ENCODE measurements around the gene THBS1.

Gene THBS1

DNA sequence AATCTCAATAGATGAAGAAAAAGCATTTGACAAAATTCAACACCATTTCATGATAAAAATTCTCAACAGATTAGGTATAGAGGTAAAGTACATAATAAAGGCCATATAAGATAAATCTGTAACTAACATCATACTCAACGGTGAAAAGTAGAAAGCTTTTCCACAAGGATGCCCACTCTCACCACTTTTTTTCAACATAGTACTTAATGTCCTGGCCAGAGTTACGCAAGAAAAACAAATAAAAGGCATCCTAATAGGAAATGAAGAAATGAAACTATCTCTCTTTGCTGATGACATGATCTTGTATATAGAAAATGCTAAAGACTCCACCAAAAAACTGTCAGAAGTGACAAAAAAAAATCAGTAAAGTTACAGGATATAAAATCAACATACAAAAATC, 33.0 kb downstream of the THBS1 start:
- no peaks in the 10 kb centered on the region for H3K27me3 ChIP-seq (ENCODE audit: low read length)
- no peak overlapping the region for H3K9ac ChIP-seq (ENCODE audit: low read length)
- H3F3A ChIP-seq (ENCODE audit: insufficient read depth): no peaks in the 10 kb centered on the region
- H3K79me2 ChIP-seq (ENCODE audit: insufficient read depth, low read length): no peaks in the 10 kb centered on the region
- H3K27ac ChIP-seq (ENCODE audit: low read depth, low read length): no peak overlapping the region
- H3K36me3 ChIP-seq (ENCODE audit: low read length): no peaks in the 10 kb centered on the region
- 0 out of 2 replicates have a peak, but pooled peaks cover 4% of the 10 kb centered on the region for H3K9me3 ChIP-seq (ENCODE audit: insufficient read depth, low read length)
- no peaks in the 10 kb centered on the region for H4K20me1 ChIP-seq (ENCODE audit: low read depth, low read length)
- no peak overlapping the region for H3K4me2 ChIP-seq (ENCODE audit: low read depth, low read length, poor library complexity, severe bottlenecking)
- no peak overlapping the region for H2AFZ ChIP-seq (ENCODE audit: low read depth, low read length, severe bottlenecking)
- no peak overlapping the region for H3K4me3 ChIP-seq (ENCODE audit: insufficient read depth, low read length, poor library complexity, severe bottlenecking)
- H3K9me2 ChIP-seq (replicated peaks; ENCODE audit: insufficient read depth, low read length): no peaks in the 10 kb centered on the region
- TF ChIP-seq EZH2phosphoT487 (conservative IDR thresholded peaks at IDR 0.05; ENCODE audit: low read length): no peak
- TF ChIP-seq, protein P1, sequence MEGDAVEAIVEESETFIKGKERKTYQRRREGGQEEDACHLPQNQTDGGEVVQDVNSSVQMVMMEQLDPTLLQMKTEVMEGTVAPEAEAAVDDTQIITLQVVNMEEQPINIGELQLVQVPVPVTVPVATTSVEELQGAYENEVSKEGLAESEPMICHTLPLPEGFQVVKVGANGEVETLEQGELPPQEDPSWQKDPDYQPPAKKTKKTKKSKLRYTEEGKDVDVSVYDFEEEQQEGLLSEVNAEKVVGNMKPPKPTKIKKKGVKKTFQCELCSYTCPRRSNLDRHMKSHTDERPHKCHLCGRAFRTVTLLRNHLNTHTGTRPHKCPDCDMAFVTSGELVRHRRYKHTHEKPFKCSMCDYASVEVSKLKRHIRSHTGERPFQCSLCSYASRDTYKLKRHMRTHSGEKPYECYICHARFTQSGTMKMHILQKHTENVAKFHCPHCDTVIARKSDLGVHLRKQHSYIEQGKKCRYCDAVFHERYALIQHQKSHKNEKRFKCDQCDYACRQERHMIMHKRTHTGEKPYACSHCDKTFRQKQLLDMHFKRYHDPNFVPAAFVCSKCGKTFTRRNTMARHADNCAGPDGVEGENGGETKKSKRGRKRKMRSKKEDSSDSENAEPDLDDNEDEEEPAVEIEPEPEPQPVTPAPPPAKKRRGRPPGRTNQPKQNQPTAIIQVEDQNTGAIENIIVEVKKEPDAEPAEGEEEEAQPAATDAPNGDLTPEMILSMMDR (IDR thresholded peaks at IDR 0.05; ENCODE audit: insufficient read depth, low read length, poor library complexity, severe bottlenecking): no peak

DNA sequence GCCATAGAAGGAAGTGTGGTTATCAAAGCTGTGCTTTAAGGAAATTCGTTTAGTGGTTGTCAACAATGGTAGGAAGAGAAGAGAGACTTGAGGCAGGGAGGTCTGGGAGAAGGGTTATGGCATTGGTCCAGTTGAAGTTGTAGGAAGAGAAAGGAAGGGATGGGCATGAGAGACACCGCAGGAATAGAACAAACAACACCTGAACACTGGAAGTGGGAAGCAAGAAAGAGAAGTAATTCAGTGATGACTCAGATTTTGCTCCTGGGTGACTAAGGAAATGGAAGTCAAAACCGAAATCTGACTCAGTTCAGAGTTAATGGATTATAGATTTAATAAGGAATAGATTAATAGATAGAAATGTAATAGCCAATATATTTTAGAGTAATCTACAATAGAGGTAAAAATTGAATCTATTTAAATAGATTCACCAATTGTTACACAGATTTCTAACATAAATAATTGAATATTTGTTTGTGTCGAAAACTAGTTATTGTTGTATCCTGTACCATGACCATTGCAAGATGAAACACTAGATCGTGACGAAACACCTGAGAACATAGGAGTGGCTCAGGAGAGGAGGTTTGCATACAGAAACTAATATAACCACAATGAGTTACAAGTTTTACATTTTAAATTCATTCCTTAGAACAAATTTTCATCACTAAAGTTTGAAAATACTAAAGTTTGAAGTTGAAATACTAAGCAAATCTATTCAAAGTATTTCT, 36.0 kb downstream of the THBS1 start:
- Histone ChIP-seq H3K4me2 (ENCODE audit: low read depth, low read length, poor library complexity, severe bottlenecking) (no peak overlapping the region), H3K9ac (ENCODE audit: low read length) (no peak overlapping the region)

DNA sequence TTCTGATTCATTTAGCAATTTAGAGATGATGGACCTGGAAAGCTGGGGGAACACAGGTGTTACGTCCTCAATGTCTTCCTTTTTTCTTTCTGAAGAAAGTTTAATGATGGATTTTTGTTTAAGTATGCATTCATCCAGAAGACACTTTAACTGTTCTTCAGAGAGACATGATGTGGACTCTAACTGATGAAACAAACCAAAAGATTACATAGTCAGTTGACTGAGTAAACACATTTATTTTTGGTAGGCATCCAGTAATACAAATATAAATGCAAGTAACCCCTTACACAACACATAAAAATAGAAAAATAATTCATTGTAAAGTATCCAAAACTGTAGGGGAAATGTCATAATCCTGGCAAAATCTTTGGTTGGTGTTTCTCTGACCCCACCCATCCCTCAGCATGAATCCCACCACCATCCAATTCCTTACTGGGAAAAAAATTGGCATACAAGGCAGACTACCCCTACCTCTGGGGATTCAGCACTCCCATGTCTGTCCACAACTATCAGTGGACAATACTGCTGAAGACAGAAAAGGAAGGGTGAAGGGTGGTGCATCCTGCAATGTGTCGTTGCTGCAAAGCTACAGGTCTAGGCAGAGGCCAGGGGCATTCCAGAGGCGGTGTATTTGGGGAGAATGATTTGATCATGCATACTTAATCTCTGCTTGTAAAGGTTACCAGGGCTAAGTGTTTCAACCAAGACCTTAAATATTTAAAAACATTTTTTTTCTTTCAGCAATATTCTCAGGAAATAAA, 37.4 kb downstream of the THBS1 start:
- Histone ChIP-seq H3K4me2 (ENCODE audit: low read depth, low read length, poor library complexity, severe bottlenecking) (no peak overlapping the region), H2AFZ (ENCODE audit: low read depth, low read length, severe bottlenecking) (no peak overlapping the region), H3K9ac (ENCODE audit: low read length) (no peak overlapping the region)

More for the DNA sequence above, 36.0 kb downstream of the THBS1 start:
- Histone ChIP-seq H2AFZ (ENCODE audit: low read depth, low read length, severe bottlenecking) (no peak overlapping the region), H3F3A (ENCODE audit: insufficient read depth) (no peaks in the 10 kb centered on the region), H3K9me2 (replicated peaks; ENCODE audit: insufficient read depth, low read length) (no peaks in the 10 kb centered on the region), H3K9me3 (ENCODE audit: insufficient read depth, low read length) (no peaks in the 10 kb centered on the region), H3K4me3 (ENCODE audit: insufficient read depth, low read length, poor library complexity, severe bottlenecking) (no peak overlapping the region), H3K27ac (ENCODE audit: low read depth, low read length) (no peak overlapping the region), H3K36me3 (ENCODE audit: low read length) (no peaks in the 10 kb centered on the region), H3K27me3 (ENCODE audit: low read length) (no peaks in the 10 kb centered on the region), H3K79me2 (ENCODE audit: insufficient read depth, low read length) (no peaks in the 10 kb centered on the region), H4K20me1 (ENCODE audit: low read depth, low read length) (no peaks in the 10 kb centered on the region)
- TF ChIP-seq, protein P1 (IDR thresholded peaks at IDR 0.05; ENCODE audit: insufficient read depth, low read length, poor library complexity, severe bottlenecking): no peak
- no peak for TF ChIP-seq EZH2phosphoT487 (conservative IDR thresholded peaks at IDR 0.05; ENCODE audit: low read length)

More for the DNA sequence above, 37.4 kb downstream of the THBS1 start:
- no peak for TF ChIP-seq EZH2phosphoT487 (conservative IDR thresholded peaks at IDR 0.05; ENCODE audit: low read length)
- TF ChIP-seq, protein P1 (IDR thresholded peaks at IDR 0.05; ENCODE audit: insufficient read depth, low read length, poor library complexity, severe bottlenecking): no peak
- Histone ChIP-seq H3K9me3 (ENCODE audit: insufficient read depth, low read length) (no peaks in the 10 kb centered on the region), H3K79me2 (ENCODE audit: insufficient read depth, low read length) (no peaks in the 10 kb centered on the region), H3K27me3 (ENCODE audit: low read length) (no peaks in the 10 kb centered on the region), H4K20me1 (ENCODE audit: low read depth, low read length) (no peaks in the 10 kb centered on the region), H3K27ac (ENCODE audit: low read depth, low read length) (no peak overlapping the region), H3K9me2 (replicated peaks; ENCODE audit: insufficient read depth, low read length) (no peaks in the 10 kb centered on the region), H3K4me3 (ENCODE audit: insufficient read depth, low read length, poor library complexity, severe bottlenecking) (no peak overlapping the region), H3K36me3 (ENCODE audit: low read length) (no peaks in the 10 kb centered on the region), H3F3A (ENCODE audit: insufficient read depth) (no peaks in the 10 kb centered on the region)

Data from SU-DHL-6 (cell line).